Activated gamma-delta T cell treated with Interleukin-2 at 50 U/mL for 16 hours (primary cell): Measurements from ENCODE around the gene RELN.
"Not testable (repeated sequence)": the region's sequence is repeated elsewhere in the genome, so short reads cannot be mapped to it uniquely, and the experiment has no call there.

ENCODE experiments used
- DNase-seq: peaks from one replicate; pipeline ENCODE4 v3.0.0-alpha.2; 2020

Gene RELN

GRCh38 chr7:103824251-103824650 lies 165.2 kb downstream of the RELN start:
- DNase-seq, result no peak

DNA sequence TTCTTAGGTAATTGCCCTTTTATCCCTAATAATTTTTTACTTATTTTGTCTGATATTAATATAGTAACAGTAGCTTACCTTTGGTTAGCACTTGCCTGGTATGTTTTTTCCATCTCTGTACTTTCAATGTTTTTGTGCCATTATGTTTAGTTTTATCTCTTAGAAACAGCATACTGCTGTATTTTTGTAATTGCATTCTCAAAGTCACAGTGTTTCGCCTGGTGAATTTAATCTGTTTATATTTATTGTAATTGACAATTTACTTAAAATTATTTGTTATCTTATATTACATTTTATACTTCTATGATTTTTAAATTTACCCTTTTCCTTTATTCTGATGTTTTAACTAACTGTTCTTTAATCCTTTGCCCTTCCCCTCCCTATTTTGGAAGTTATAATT lies 166.4 kb downstream of the RELN start:
- DNase-seq, result no peak

- DNase-seq, result no peak
Observed at GRCh38 chr7:103821092-103821491, 168.4 kb downstream of the RELN start.

GRCh38 chr7:103815972-103816371 lies 173.5 kb downstream of the RELN start:
- DNase-seq, result not testable (repeated sequence)

DNA sequence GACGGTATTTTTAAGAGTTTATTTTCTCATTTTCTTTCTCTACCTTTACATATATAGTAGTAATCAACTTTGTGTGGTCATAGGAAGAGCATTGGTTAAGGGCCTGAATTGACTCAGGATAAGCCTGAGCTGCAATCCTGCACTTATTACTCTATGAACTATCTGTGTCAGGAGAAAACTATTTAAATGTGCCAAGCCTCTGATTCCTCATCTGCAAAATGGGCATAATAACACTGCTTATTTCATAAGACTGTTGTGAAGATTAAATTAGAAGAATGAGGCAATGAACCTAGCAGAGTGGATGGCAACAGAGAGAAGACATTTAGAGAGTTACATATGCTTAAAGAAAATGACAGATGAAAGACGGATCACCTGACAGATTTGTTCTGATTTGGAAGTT lies 175.5 kb downstream of the RELN start:
- no peak for DNase-seq

DNA sequence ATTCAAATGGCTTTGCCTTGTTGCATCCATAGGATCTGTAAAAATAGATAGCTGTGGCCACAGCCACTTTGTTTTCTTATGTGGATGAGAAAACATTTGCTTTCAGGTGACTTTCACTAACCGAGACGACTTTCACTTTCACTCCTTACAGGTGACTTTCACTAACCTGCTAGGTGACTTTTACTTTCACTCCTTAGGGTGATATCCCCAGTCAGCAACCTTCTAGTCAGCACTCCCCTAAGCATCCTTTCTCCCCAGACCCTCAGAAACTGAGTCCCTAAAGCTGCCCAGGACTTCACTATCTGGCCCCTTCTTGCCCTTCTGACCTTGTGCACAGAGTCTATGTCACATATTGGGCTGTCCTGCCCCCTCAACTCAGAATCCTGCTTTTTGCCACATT lies 177.5 kb downstream of the RELN start:
- DNase-seq, result no peak

DNA sequence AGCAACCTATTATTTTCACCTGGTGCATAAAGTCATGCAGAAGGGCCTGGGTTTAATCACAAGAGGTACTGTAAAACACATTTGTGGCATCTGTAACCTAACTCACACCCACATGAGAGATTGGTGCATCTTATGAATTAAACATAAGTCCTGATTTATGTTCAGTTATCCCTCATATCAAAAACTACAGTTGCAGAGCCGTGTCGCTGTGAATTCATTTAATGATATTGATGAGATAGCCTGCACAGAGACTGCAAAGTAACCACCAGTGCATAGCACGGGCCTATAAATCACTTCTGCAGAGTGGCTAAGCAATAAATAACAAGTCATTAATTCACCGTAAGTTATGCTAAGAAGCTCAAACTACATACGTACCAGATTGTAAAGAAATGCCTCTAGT lies 178.2 kb downstream of the RELN start:
- no peak for DNase-seq

DNA sequence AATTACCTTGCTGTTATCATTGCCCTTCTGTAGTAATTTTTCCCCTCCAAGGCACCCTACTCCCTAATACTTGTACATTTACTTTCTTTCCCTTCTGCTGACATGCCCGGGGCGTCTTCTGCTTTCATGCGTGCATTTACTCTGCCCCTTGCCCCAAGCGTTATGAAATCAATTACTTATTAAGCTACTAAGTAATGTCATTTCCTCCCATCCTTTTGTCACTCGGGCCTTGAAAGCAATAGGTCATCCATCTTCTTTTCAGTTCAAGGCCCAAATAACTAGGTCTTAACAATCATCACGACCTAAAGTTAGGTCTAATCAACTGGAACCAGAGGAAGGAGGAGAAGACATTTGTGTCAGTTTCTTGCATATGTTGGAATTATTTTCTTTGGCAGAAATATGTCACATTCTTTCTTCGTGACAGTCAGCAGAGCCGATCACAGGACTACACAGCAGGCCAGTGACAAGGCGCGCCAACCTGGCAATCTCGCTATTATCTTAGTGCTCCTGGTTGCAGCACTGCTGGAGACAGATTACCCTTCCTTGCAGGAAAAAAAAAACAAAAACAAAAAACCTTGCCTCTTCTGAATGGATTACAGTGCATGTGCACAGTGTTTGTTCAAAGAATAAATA lies 179.2 kb downstream of the RELN start:
- DNase-seq, result no peak

- no peak for DNase-seq
Observed at GRCh38 chr7:103809229-103809994, 180.0 kb downstream of the RELN start.

GRCh38 chr7:103805346-103805745 lies 184.1 kb downstream of the RELN start:
- DNase-seq, result no peak

DNA sequence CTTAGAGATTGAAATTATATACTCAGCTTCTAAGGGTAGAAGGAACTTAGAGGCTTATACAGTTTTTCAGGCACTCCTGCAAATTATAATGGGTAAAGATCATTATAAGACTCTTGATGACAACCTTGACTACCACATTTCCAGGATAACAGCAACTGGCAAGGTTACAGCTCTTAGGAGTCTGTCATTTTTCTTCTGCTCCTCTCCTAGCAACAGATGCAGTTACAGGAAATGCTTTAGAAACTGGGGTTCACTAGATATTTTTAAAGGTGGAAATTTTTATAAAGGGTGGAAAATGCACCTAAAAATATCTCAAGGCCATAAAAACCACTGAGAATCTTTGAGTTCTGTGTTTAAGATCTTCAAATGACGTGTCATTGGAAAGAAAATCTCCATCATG lies 185.8 kb downstream of the RELN start:
- no peak for DNase-seq

DNA sequence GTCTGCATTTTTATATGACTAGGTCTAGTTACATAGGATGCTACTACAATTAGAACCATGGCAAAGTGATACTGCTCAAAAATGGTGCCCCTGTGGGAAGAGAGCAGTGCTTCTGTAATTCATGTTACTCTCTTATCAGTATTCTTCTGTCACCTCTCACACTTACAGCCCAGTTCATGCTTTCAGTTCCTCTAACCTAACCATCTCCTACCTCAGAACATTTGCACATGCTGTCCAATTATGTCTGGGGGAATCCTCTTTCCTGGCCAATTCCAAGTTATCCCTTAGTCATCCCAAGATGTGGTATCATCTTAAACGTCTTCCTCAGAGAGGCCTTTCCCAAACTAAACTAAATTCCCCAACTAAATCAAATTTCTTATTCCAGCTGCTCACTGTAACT lies 190.2 kb downstream of the RELN start:
- no peak for DNase-seq

- no peak for DNase-seq
Observed at GRCh38 chr7:103797647-103798307, 191.7 kb downstream of the RELN start.

- DNase-seq, result no peak
Observed at GRCh38 chr7:103796327-103796962, 193.0 kb downstream of the RELN start.

GRCh38 chr7:103795787-103796186 lies 193.7 kb downstream of the RELN start:
- no peak for DNase-seq

DNA sequence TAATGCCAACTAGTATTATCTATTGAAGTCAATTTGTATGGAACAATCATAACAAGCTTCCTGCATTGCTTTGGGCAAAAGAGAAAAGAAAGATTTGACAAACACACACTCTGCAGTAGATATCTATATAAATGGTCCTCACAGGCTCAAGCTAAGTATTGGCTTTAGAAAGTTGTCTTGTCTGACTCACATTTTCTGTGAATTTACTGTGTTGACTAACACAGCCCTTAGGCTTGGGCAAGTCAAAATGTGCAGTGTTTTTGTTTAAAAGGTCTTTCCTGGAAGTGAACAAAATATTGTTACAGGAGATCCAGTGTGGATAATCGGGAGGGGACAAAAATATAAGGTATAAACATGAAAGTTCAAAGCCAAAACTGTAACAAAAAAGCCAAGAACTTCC lies 194.4 kb downstream of the RELN start:
- DNase-seq, result no peak

- no peak for DNase-seq
Observed at GRCh38 chr7:103794424-103794823, 195.0 kb downstream of the RELN start.

GRCh38 chr7:103793614-103794013 lies 195.8 kb downstream of the RELN start:
- DNase-seq, result no peak

DNA sequence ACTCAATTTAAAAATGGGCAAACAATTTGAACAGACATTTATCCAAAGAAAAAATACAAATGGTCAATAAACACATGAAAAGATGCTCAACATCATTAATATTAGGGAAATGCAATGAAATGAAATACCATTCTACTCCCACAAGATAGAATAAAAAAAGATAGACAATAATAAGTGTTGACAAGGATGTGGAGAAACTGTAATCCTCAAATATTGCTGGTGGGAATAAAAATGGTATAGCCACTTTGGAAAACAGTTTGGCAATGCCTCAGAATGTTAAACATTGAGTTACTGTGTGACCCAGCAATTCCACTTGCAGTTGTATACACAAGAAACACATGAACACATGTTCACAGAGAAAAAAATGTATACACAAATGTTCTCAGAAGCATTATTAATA lies 197.6 kb downstream of the RELN start:
- DNase-seq, result no peak

GRCh38 chr7:103787041-103787440 lies 202.4 kb downstream of the RELN start:
- not testable (repeated sequence) for DNase-seq

GRCh38 chr7:103784646-103785286 lies 204.7 kb downstream of the RELN start:
- DNase-seq, result no peak

DNA sequence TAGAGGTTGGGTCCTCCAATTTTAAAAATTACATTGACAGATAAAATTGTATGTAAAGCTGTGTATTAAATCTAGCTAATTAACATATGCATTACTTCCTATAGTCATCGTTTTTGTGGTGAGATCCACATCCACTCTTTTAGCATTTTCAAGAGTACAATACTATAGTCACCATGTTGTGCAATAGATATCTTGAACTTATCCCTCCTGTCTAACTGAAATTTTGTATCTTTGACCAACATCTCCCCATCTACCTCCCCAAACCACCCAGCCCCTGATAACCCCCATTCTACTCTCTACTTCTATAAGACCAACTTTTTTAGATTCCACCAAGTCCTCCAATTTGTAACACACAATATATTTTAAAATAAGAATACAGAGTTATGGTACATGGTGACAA lies 208.0 kb downstream of the RELN start:
- no peak for DNase-seq

GRCh38 chr7:103780561-103780960 lies 208.9 kb downstream of the RELN start:
- DNase-seq, result not testable (repeated sequence)
